ENCODE measurements around the gene UBR3.

UBR3 gene

DNA sequence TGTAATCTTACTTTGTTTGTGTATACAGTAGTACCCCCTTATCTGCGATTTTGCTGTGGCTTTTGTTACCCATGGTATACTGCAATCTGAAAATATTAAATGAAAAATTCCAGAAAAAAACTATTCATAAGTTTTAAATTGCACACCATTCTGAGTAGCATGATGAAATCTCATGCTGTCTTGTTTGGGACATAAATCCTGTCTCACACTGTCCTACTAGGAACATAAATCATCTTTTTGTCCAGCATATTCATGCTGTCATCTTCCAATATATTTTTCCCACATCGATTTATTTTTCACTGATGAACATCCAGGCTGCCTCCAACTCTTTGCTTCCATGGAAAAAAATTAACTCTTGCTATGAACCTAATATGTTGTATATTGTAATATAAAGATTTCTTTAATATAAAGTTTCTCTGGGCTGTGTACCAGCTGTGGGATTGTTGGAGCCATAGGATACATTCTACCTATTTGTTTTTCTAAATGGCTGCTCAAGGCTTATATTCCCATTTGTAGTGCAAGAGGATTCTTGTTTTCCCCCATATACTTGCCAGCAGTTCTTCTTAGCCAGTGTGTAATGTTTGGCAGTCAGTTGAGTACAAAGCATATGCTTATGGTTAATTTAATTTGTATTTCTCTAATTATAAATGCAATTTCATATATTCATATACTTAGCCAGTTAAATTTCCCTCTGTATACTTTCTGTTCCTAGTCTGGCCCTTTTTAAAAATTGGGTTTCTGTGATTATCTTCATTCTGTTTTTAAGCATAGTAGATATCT, 236.4 kb downstream of the UBR3 start:
- DNase-seq, result no peak

DNA sequence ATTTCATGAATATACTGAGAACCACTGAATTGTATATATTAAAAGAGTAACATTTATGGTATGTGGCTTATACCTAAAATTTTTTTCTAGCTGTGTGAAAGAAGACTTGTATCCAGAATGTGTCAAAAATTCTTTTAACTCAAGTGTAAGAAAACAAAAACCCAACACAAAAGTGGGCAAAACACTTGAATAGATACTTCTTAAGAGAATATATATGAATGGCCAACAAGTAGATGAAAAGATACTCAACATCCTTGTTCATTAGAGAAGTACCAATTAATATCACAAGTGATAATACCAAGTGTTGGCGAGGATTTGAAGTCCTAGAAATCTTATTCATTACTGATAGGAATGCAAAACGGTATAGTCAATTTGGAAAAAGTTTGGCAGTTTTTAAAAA, 243.5 kb downstream of the UBR3 start:
- DNase-seq, result no peak

DNA sequence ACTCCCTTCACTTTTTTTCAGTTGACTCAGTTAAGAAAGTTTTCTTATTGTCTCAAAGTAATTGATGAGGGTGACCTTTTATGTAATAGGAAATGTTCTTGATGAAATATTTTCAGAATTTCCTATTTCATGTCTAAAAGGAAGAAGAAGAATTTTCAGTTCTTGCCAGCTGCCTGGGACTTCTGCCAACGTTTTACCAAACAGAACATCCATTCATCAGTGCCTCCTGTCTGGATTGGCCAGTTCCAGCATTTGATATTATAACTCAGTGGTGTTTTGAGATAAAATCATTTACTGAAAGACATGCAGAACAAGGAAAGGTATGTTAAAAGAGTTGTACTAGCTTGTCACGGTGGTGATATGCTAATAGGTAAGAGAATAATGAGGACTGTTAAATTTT, 246.0 kb downstream of the UBR3 start:
- no peak for DNase-seq

DNA sequence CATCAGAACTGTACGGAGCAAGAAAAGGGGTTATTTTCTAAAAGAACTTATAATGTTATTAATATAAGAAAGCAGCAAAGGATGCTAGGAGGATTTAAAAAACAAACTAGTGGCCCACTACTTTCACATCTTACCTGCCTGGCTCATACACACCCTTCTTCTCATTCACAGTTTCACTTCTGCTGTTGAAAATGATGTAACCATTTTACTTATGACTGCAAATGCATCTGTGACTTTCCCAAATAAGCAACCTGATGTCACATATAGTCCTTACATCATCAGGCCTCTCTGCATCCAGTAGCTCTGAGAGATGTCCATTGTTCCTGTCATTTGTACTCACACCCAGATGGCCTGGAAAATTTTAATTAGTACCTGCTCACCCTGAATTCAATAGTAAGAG, 248.9 kb downstream of the UBR3 start:
- DNase-seq, result no peak

DNA sequence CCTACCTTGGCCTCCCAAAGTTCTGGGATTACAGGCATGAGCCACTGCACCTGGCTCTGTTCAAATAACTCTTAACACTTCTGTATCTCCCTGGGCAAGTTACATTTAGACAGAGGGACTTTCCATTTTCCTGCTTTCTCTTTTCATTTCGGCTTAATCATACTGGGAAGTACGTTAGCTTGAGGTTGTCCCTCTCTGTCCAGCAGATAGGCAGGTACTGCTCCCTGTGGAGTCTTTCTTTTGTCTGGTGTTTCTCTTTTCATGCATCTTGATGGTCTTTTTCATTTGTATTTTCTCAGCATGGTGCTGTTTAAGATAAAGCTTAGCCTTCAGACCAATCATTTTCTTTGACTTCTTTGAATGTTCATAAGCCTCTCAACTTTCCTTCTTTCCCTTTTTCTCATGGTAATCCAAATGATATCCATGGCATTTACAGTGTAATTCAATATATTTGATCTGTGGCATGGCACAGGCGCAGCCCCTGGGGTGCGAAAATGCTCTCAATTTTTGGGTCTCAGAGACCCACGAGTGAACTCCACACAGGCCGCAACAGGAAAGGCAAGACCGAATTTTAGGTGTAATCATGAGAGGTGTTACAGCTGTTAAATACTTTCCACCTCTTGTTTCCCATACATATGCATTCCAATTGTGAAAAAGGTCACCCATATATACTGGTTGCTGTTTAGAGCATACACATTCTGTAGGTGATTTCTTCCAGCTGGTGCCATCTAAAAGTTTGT, 250.7 kb downstream of the UBR3 start:
- no peak for DNase-seq

DNA sequence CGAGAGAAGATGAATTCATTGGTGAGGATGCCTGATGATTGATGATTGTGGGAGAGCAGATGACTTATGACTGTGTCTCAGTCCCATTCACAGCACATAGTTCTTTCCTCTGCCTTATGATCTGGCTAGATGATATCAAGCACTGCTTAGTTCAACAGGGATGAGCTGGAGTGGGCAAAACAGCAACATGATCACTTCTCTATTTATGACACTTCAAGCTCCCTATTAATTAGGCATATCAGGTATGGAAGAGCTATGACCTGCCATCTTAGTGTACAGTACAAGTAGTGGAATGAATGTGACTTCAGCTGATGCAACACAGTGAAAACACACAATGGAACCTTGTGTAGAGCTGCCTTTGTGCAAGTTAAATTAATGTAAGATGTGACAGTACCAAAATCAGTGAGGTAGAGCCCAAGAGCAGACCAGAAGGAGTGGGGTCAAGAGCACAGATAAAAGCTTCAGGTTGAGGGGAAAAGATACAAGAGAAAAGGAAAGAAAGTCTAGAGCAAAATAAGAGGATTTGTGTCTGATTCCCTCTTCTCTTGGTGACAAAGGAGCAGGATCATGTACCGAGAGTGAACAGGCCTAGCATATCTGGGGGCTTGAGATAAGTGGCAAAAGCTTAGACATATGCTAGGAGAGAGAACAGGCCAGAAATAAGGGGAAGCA, 257.7 kb downstream of the UBR3 start:
- DNase-seq, result no peak

DNA sequence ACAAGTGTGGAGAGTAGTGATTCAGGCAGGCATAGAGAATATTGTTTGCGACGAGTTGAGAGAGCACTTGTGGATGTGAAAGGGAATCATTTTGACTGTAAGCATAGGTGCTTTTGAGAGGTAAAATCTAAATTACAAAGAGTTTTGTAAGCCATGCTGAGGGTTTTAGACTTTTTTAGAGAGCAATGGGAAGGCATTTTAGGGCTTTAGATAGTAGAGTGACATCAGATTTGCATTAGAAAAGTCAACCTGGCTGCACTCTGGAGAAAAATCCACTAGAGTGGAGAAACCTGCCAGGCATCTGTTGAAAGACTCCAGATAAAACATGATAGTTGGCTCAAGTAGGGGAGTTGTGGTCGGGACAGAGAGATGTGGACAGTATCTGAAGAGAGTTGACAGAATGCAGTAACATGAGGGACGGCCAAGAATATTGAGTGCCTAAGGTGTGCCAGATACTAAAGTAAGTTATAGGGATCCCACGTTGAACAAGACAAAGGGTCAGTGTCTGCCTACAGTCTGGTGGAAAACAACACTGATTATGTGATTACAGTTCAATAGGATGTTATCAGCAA, 258.9 kb downstream of the UBR3 start:
- DNase-seq, result no peak

DNA sequence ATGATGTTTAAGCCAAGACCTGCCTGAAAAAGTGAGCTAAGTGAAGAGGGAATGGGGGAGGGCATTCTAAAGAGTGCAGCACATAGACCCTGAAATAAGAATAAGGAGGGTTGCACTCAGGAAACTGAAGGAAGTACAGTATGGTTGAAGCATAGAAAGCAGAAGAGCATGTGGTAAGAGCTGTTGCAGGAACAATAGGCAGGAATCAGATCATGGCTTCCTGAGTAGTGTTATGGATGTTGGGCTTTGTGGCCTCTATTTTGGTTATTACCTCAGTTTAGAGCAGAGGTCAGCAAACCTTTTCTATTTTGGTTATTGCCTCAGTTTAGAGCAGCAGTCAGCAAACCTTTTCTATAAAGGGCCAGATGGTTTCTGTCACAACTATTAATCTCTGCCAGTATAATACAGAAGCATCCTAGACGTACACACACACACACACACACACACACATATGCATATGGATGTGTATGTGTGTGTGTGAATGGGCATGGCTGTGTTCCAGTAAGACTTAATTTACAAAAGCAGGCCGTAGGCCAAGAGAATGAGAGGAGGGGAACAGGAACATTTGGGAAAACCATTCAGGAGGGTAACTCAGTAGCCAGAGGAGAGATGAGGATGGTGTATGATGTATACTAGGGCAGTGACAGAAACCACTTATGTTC, 259.6 kb downstream of the UBR3 start:
- DNase-seq, result no peak

DNA sequence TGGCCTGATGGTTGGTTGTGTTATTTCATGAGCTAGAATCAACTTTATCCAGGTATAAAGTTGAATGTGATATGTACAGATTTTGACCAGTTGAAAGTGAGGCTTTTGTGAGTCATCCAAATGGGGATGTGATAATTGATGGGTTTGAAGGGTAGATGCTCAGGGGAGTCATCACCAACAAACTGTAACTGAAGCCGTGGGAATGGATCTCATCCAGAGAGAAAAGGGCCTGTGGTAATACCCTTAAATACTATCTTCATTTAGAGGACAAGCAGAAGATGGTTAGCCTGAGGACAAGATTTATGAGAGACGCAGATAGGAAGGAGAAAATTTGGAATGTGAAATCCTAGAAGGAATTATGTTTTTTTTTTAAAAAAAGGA, 260.1 kb downstream of the UBR3 start:
- no peak for DNase-seq

DNA sequence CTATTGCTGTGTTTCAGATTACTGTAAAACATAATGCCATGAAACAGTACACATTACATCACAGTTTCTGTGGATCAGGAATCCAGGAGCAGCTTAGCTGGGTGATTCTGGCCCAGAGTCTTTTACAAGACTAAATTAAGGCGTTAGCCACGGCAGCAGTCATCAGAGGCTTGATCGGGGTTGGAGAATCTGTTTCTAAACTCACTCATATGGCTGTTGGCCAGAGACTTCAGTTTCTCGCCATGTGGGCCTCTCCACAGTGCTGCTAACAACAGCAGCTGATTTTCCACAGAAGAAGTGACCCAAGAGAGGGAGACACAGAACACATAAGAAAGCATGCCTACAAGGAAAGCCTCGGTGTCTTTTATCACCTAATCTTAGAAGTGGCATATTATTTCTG, 261.5 kb downstream of the UBR3 start:
- DNase-seq, result no peak

DNA sequence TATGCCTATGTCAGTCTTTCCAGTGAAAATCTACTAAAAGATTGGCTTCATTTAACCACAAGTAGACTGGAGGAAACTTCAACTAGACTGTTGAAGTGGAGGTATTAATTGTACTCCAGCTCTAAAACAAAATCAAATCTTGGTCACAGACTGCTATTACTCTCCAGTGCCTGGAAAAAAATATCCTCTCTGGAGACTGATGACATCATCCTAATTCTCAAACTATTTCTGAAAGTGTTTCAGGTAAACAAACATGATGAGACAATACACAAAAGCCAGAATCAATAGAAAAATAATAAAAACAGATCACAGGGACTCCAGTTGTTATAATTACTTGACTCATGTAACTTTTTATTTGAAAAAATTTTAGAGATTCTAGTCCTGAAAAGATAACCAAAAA, 263.0 kb downstream of the UBR3 start:
- DNase-seq, result no peak

DNA sequence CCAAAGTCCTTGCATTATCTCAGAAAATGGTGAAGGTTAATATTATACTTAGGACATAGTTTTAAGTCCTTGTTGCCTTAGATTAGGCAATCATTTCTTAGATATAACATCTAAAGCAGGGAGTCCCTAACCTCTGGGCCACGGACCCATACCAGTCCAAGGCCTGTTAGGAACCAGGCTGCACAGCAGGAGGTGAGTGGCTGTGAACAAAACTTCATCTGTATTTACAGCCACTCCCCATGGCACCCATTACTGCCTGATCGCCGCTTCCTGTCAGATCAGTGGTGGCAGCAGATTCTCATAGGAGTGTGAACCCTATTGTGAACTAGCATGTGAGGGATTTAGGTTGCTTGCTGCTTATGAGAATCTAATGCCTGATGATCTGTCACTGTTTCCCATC, 264.2 kb downstream of the UBR3 start:
- no peak for DNase-seq

DNA sequence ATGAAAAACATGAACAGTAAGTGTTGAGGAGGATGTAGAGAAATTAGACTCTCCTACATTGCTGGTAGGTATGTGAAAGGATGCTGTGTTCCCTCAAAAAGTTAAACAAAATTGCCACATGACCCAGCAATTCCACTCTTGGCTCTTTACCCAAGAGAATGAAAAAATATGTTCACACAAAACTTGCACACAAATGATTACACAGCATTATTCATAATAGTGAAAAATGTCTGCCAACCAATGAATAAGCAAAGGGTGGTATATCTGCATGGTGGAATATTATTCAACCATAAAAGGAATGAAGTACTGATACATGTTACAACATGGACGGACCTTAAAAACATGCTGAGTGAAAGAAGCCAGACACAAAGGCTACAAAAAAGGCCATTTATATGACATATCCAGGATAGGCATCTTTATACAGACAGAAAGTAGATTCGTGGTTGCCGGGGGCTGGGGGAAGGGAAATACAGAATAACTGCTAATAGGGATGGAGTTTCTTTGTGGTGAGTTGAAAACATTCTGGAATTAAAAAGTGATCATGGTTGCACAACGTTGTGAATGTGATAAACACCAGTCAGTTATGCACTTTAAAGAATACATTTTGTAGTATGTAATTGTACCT, 265.3 kb downstream of the UBR3 start:
- no peak for DNase-seq

DNA sequence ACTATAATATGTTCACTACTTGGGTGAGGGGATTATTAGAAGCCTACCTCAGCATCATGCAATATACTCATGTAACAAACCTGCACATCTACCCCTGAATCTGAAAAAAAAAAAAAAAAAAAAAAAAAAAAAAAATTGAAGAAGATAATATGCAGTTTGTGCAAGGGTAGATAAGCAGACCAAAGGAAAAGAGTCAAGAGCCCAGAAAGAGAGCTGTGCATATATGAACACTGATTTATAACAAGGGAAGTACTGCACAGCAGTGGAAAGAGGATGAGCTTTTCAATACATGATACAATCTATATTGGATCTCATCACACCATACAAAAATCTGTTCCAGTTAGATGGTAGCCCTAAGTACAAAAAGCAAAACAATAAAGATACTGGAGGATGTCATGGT, 268.1 kb downstream of the UBR3 start:
- DNase-seq, result no peak

DNA sequence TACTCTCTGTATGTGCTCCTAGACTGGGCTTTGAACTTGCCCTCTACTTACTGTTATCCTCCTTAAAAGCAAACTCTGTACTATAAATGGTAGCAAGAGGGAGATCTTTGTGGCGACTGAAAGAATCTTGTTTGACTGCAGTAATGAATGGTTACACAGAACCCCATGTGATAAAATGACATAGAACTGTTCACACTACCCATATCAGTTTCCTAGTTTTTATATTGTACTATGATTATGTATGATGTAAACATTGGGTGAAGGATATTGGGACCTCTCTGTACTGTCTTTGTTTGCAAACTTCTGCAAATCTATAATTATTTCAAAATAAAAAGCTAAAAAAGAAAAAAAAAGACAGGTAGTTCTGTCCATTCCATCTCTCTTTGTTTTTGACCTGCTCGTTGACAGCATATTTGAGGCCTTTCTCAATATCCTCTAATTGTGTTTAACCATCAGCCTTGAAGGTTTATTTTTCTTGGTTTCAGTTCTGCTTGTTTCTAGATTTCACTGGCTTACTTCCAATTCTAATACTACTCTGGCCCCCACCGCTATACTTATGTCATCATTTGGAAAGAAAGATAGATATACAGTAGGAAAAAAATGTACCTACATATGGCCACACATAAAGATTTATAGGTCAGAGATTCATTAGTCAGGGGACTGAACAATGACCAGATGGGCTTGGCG, 271.5 kb downstream of the UBR3 start:
- no peak for DNase-seq

DNA sequence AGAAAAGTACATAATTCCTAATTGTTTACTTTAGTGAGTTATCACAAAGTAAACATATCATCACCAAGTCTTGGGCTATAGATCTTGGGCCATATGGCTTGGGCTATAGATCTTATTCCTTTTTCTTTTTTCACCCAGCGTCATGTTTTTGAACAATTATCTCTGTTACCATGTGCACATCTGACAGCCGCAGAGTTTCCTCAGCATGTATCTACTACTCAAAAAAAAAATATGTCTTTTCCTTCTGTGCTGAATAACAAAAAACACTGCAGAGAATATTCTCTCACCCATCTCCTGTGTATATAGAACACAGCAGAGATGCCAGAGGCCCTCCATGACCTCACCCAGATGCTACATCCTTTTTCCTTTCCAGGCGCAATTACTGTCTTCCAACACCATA, 274.5 kb downstream of the UBR3 start:
- DNase-seq, result no peak

DNA sequence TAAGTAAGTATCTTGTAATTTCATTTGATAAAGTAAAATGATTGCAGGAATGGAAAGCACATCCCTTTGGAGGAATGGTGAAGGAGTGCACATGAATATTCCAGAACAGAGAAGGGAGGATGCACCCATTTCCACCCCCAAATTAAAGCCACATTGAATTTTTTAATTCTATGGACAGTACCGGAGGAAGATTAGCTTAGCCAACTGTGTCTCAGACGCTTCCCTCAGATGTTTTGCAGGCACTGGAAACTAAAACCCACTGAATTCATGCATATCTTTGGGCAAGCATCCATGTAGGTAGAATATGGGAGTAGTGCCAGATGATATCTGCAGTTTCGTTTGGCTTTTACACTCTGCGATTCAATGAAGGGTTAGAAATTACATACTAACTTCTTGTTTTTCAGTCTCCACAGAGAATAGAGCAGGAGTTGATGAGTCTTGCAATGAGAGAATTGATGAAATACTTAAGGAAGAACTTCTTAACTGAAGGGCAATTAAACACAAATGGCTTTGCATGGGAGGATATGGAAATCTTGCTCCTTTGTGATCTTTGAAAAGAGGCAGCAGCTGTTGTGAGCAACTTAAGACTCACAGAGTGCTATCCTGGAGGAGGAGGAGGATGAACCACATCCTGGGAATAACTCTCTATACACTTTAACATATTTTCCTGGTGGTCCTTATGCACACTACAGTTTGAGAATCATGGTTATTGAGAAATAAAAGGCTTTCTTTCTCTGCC, 279.0 kb downstream of the UBR3 start:
- no peak for DNase-seq

DNA sequence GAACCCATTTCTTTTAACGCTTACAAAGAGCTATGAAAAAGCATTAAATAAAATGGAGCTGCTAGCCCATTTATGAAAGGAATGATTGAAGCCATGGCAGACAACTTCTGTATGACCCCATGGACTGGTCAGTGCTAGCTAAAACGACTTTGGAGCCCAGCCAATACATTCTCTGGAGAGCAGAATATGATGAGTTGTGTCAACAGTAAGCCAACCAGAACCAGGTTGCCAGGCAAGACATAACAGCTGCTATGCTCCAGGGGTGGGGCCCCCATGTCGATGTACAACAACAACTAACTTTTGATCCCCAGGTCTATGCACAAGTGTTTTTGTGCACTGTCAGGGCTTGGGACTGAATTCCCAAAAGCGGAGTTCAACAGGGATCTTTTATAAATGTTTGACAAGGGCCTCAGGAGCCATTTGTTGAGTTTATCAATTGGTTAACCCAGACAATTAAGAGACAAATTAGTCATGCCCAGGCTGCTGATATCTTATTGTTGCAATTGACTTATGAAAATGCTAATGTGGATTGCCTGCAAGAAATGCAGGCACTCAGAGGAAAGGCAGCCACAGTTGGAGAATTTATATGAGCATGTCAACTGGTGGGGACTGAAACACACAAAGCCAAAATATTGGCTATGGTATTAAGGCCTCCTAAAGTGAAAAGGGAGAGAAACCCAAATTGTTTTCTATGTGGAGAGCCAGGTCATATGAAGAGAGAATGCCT, 286.1 kb downstream of the UBR3 start:
- DNase-seq, result peak; percentile 51

DNA sequence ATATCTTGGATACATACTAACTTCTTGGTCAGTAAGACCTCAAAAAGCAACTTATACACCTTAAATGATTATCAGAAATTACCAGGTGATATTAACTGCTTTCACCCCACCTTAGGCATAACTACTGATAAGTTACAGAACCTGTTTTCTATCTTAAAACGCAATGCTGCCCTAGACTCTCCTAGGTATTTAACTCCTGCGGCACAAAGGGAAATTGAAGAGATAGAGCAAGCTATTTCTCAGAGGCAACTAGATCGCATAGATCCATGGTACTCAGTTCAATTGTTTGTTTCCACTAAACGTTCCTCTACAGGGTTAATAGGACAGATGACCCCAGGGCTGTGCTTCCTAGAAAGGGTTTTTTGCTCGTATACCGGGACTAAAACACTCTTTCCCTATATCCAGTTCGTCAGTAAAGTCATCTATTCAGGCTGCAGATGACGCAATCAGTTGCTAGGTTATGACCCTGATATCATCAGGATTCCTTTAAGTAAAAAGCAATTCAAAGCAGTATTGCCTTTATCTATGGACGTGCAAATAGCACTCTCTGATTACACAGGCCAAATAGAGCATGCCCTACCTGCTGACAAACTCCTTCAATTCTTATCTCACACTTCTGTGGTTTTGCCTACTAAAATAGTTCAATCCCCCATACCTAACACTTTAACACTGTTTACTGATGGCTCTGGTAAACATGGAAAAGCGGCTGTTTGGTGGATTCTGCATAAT, 288.4 kb downstream of the UBR3 start:
- DNase-seq, result no peak

DNA sequence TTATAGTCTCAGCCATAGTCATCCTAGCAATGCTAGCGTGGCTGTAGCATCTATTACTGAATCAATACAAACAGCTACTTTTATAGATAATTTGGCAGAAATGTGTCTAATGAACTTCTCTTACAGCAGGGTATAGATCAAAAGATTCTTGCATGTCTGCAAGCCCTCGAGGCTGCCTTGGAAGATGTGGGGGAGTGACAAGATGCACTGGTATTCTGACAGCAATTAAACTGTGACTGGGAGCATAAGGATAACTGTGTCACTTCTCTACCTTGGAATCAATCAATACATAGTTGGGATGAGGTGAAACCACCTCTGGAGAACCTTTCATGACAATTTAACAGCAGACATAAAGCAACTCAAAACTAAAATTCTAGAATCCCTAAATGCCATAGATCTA, 291.4 kb downstream of the UBR3 start:
- DNase-seq, result no peak

Measured in SHP77 treated with DMSO at 0.1 percent for 48 hours (cell line).